A549 (cell line): Measurements from ENCODE around the gene MFNG. TPM values are rescaled to one million over a fixed set of nuclear protein-coding genes. Genes with fewer than 3 reads are reported as not detected.
A peak's percentile ranks its signal among the peaks of the same experiment; 100 is the strongest.

Source experiments
- ATAC-seq, 2 experiments: fragments of 200-7000 bp in 1 of 2; fragments of >200 bp in 1 of 2; cut with Nextera tagmentation in 1 of 2; cut with Tn5 transposase in 1 of 2; 3 replicates each; pipeline versions ENCODE4 v1.8.0 to v1.9.1; 2018 to 2020; ENCODE audit warnings: mild to moderate bottlenecking in 1 of 2, moderate library complexity in 1 of 2
- CTCF ChIA-PET: fragments of 300-600 bp; sonication (Branson Sonifier 250); formaldehyde crosslinking; extraction: SDS; loops from one replicate; lab custom pipeline; 2021; ENCODE audit warnings: antibody characterized with exemption, inconsistent platforms; lab: Yijun Ruan, JAX
- POLR2A ChIA-PET: fragments of 350-600 bp; formaldehyde crosslinking; extraction: SDS; loops from one replicate; lab custom pipeline; 2021; ENCODE audit warnings: antibody characterized with exemption, inconsistent platforms; lab: Yijun Ruan, JAX
- DNase-seq, 2 experiments: peaks; one replicate each; pipeline versions ENCODE4 v3.0.0 to v3.0.0-alpha.2; 2011 to 2016; ENCODE audit warnings: low read depth in 1 of 2, low spot score in 1 of 2
- FAIRE-seq: peaks from 2 replicates; lab custom pipeline; 2011; peaks lifted over from hg19 to GRCh38; lab: Jason Lieb, UNC
- H3K27ac ChIP-seq, 2 experiments: fragments of >200 bp; sonication (Bioruptor Twin); formaldehyde crosslinking; 3 replicates each; pipeline ENCODE4 v1.5.1; 2016 to 2017
- H3K4me1 ChIP-seq: fragments of >200 bp; sonication (Bioruptor Twin); formaldehyde crosslinking; 3 replicates; pipeline ENCODE4 v1.6.1; 2016
- H3K4me2 ChIP-seq: fragments of >200 bp; sonication (Bioruptor Twin); formaldehyde crosslinking; 3 replicates; pipeline ENCODE4 v1.6.1; 2016
- H3K4me3 ChIP-seq: fragments of >200 bp; sonication (Bioruptor Twin); formaldehyde crosslinking; 3 replicates; pipeline ENCODE4 v1.5.1; 2016
- H3K9me3 ChIP-seq: fragments of >200 bp; sonication (Bioruptor Twin); formaldehyde crosslinking; 3 replicates; pipeline ENCODE4 v1.6.1; 2016
- CBX8 ChIP-seq: fragments of 200-600 bp; sonication (generic); IDR thresholded peaks from 2 replicates; pipeline ENCODE4 v1.6.1; 2016
- CEBPB ChIP-seq, 2 experiments: fragments of >200 bp in 1 of 2; sonication (Bioruptor Twin) in 1 of 2; formaldehyde crosslinking in 1 of 2; IDR thresholded peaks; 2 replicates each; pipeline ENCODE4 v1.6.1; 2012 to 2016
- CHD2 ChIP-seq: fragments of 150-350 bp; IDR thresholded peaks from 2 replicates; pipeline ENCODE4 v1.6.1; 2014; ENCODE audit warnings: low read length; ENCODE audit not compliant: partially characterized antibody
- EP300 ChIP-seq, 2 experiments: fragments of >200 bp; sonication (Bioruptor Twin); formaldehyde crosslinking; IDR thresholded peaks; 2 replicates in 1 of 2; 3 replicates in 1 of 2; pipeline ENCODE4 v1.6.1; 2016 to 2017
- FOSL2 ChIP-seq, 2 experiments: fragments of 450-650 bp in 1 of 2; fragments of >200 bp in 1 of 2; sonication (Bioruptor Twin) in 1 of 2; formaldehyde crosslinking; IDR thresholded peaks; 2 replicates each; pipeline versions ENCODE4 v1.5.0 to v1.6.1; 2016 to 2020; ENCODE audit warnings: mild to moderate bottlenecking in 1 of 2, moderate library complexity in 1 of 2
- FOXS1 ChIP-seq: fragments of 250-450 bp; sonication (Bioruptor Pico); IDR thresholded peaks from 2 replicates; pipeline ENCODE4 v1.5.0; 2020; ENCODE audit warnings: mild to moderate bottlenecking, moderate library complexity
- HEYL ChIP-seq: fragments of 250-450 bp; sonication (Bioruptor Pico); IDR thresholded peaks from 2 replicates; pipeline ENCODE4 v1.8.0; 2021; ENCODE audit warnings: mild to moderate bottlenecking, moderate library complexity
- HOXA7 ChIP-seq: fragments of 250-450 bp; sonication (Bioruptor Pico); IDR thresholded peaks from 2 replicates; pipeline ENCODE4 v1.5.0; 2020; ENCODE audit warnings: mild to moderate bottlenecking, moderate library complexity
- KDM5A ChIP-seq: fragments of 200-600 bp; sonication (generic); IDR thresholded peaks from 2 replicates; pipeline ENCODE4 v1.6.1; 2016; ENCODE audit warnings: antibody characterized with exemption, mild to moderate bottlenecking
- MAFK ChIP-seq: fragments of 450-650 bp; IDR thresholded peaks from 2 replicates; pipeline ENCODE4 v1.6.1; 2014; ENCODE audit not compliant: partially characterized antibody
- NR3C1 ChIP-seq: fragments of >200 bp; sonication (Bioruptor Twin); formaldehyde crosslinking; IDR thresholded peaks from 3 replicates; pipeline ENCODE4 v1.6.1; 2017
- PHF8 ChIP-seq: fragments of 200-600 bp; sonication (generic); IDR thresholded peaks from 2 replicates; pipeline ENCODE4 v1.6.1; 2016; ENCODE audit warnings: low read depth, mild to moderate bottlenecking, antibody characterized with exemption, moderate library complexity, borderline replicate concordance
- POLR2A ChIP-seq: IDR thresholded peaks from 2 replicates; pipeline ENCODE4 v1.6.1; 2012; ENCODE audit warnings: mild to moderate bottlenecking, low read length
- POLR2AphosphoS2 ChIP-seq: conservative IDR thresholded peaks from 2 replicates; pipeline ENCODE4 v1.6.1; 2012; ENCODE audit warnings: low read length, improper control_type of control experiment, inconsistent platforms
- RAD21 ChIP-seq, 2 experiments: fragments of >200 bp in 1 of 2; sonication (Bioruptor Twin) in 1 of 2; formaldehyde crosslinking in 1 of 2; IDR thresholded peaks in 1 of 2; conservative IDR thresholded peaks in 1 of 2; 2 replicates in 1 of 2; 3 replicates in 1 of 2; pipeline ENCODE4 v1.6.1; 2012 to 2018; ENCODE audit warnings: inconsistent platforms in 1 of 2
- RCOR1 ChIP-seq: fragments of 150-350 bp; IDR thresholded peaks from 2 replicates; pipeline ENCODE4 v1.6.1; 2014; ENCODE audit warnings: antibody characterized with exemption, low read length, low read depth
- ZC3H11A ChIP-seq: fragments of 450-650 bp; IDR thresholded peaks from 2 replicates; pipeline ENCODE4 v1.6.1; 2014; ENCODE audit warnings: antibody characterized with exemption, mild to moderate bottlenecking
- WGBS: methylation state at CpG from one replicate; pipeline ENCODE4 v1.1.6; 2017; ENCODE audit errors: missing lambda C conversion rate; 5-methylcytosine and 5-hydroxymethylcytosine counted together
- polyA plus RNA-seq, 4 experiments: library from polyadenylated mRNA; depleted of rRNA in 3 of 4; stranded (reverse); fragments of >200 nt; fragmentation: RNase III in 1 of 4; extraction: RNeasy Plus Mini Kit Qiagen cat#74134 plus additional on column Dnase treatment in 1 of 4; gene quantifications; 2 replicates in 3 of 4; 3 replicates in 1 of 4; pipeline ENCODE4 v1.2.3, GENCODE V29; 2011 to 2017
- TF ChIP-seq, protein P1 (sequence below): fragments of 150-350 bp; IDR thresholded peaks from 2 replicates; pipeline ENCODE4 v1.6.1; 2014; ENCODE audit warnings: low read depth, mild to moderate bottlenecking, low read length
- TF ChIP-seq, protein P2 (sequence below): fragments of 200-600 bp; sonication (generic); IDR thresholded peaks from 2 replicates; pipeline ENCODE4 v1.6.1; 2016; ENCODE audit warnings: antibody characterized with exemption, mild to moderate bottlenecking, moderate library complexity

MFNG gene
- polyA plus RNA-seq, 2 of the 4 experiments (the other 2 are of a cell fraction) = 1.2 to 1.8 TPM

DNA sequence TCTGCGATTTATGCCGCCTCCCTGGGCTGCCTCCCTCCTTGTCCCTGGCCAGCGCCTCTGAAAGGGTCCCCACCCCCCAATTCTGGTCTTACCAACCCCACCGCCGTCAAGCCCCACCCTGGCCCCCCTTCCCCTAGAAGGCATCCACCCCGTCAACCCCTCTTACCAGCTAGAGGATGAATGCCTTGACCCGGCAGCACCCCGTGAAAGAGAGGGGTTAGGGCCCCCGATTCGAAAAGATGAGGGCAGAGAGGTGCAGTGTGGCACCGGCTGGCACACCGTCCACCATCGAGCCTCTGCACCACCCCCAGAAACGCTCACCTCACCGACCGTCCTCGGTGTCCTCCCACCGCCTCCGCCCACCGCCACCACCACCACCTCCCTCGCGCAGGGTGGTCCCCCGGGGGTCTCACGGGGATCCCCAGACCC is 59.5 kb downstream of the MFNG start:
- peak overlapping the region; percentile 94 to 97 for H3K27ac ChIP-seq
- H3K4me2 ChIP-seq = peak overlapping the region; percentile 89
- ChIA-PET CTCF (interaction anchor here (1.2 to 1.3 kb wide), 2 partner anchors 110 to 140 kb away, joined by 3 to 7 read pairs; no protein-coding TSS in a partner anchor), POLR2A (no interaction called here)
- FAIRE-seq (no peak), ATAC-seq (peak in 1 of 2 experiments; percentile 33; a peak in 3 of 6 replicates), DNase-seq (no peak)
- peak overlapping the region; percentile 90 for H3K4me3 ChIP-seq
- peaks cover 46% of the 10 kb centered on the region for H3K4me1 ChIP-seq
- no peaks in the 10 kb centered on the region for H3K9me3 ChIP-seq
- TF ChIP-seq EP300 (IDR thresholded peaks at IDR 0.05) (no peak), CEBPB (IDR thresholded peaks at IDR 0.05) (no peak), HEYL (CRISPR knock-in tag) (no peak), MAFK (no peak)
- TF ChIP-seq, protein P1, sequence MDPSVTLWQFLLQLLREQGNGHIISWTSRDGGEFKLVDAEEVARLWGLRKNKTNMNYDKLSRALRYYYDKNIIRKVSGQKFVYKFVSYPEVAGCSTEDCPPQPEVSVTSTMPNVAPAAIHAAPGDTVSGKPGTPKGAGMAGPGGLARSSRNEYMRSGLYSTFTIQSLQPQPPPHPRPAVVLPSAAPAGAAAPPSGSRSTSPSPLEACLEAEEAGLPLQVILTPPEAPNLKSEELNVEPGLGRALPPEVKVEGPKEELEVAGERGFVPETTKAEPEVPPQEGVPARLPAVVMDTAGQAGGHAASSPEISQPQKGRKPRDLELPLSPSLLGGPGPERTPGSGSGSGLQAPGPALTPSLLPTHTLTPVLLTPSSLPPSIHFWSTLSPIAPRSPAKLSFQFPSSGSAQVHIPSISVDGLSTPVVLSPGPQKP = no peak
- TF ChIP-seq, protein P2, sequence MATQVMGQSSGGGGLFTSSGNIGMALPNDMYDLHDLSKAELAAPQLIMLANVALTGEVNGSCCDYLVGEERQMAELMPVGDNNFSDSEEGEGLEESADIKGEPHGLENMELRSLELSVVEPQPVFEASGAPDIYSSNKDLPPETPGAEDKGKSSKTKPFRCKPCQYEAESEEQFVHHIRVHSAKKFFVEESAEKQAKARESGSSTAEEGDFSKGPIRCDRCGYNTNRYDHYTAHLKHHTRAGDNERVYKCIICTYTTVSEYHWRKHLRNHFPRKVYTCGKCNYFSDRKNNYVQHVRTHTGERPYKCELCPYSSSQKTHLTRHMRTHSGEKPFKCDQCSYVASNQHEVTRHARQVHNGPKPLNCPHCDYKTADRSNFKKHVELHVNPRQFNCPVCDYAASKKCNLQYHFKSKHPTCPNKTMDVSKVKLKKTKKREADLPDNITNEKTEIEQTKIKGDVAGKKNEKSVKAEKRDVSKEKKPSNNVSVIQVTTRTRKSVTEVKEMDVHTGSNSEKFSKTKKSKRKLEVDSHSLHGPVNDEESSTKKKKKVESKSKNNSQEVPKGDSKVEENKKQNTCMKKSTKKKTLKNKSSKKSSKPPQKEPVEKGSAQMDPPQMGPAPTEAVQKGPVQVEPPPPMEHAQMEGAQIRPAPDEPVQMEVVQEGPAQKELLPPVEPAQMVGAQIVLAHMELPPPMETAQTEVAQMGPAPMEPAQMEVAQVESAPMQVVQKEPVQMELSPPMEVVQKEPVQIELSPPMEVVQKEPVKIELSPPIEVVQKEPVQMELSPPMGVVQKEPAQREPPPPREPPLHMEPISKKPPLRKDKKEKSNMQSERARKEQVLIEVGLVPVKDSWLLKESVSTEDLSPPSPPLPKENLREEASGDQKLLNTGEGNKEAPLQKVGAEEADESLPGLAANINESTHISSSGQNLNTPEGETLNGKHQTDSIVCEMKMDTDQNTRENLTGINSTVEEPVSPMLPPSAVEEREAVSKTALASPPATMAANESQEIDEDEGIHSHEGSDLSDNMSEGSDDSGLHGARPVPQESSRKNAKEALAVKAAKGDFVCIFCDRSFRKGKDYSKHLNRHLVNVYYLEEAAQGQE = no peak
- TF ChIP-seq, all 56 proteins: peak for 0
- WGBS = 4% methylated on average over 8 of the region's 24 CpGs

GRCh38 chr22:37425800-37426705 is 60.1 kb downstream of the MFNG start:
- DNase-seq (peak in 1 of 2 experiments; percentile 22), ATAC-seq (peak in 1 of 2 experiments; percentile 10; a peak in 2 of 6 replicates), FAIRE-seq (no peak)
- Histone ChIP-seq H3K27ac (peak overlapping the region; percentile 94 to 97), H3K4me3 (peak overlapping the region; percentile 90), H3K4me1 (peaks cover 39% of the 10 kb centered on the region), H3K9me3 (no peaks in the 10 kb centered on the region), H3K4me2 (peak overlapping the region; percentile 89)
- WGBS = 76% methylated on average over 27 of the region's 43 CpGs
- ChIA-PET CTCF (interaction anchor here (1.2 to 1.3 kb wide), 2 partner anchors 110 to 141 kb away, joined by 3 to 7 read pairs; no protein-coding TSS in a partner anchor), POLR2A (no interaction called here)
- TF ChIP-seq RCOR1 (no peak), PHF8 (no peak), HOXA7 (CRISPR knock-in tag) (no peak), FOXS1 (CRISPR knock-in tag) (no peak), POLR2A (no peak), RAD21 (conservative IDR thresholded peaks at IDR 0.05 in 1 of 2, IDR thresholded peaks at IDR 0.05 in 1 of 2) (no peak), CEBPB (IDR thresholded peaks at IDR 0.05) (no peak), CHD2 (no peak), POLR2AphosphoS2 (no peak), FOSL2 (IDR thresholded peaks at IDR 0.05) (no peak), FOSL2 (CRISPR knock-in tag; IDR thresholded peaks at IDR 0.05) (no peak), KDM5A (no peak), ZC3H11A (no peak), CBX8 (no peak), NR3C1 (no peak)
